Erythroblast (primary cell): Measurements from ENCODE around the gene PRKAR2B.

Experiments
- GATA1 ChIP-seq: IDR thresholded peaks from 2 replicates; pipeline ENCODE4 v1.6.1; 2011; ENCODE audit warnings: low read depth, mild to moderate bottlenecking, control low read depth, low read length, moderate library complexity
- POLR2A ChIP-seq: IDR thresholded peaks from 2 replicates; pipeline ENCODE4 v1.6.1; 2011; ENCODE audit warnings: mild to moderate bottlenecking, low read length

DNA sequence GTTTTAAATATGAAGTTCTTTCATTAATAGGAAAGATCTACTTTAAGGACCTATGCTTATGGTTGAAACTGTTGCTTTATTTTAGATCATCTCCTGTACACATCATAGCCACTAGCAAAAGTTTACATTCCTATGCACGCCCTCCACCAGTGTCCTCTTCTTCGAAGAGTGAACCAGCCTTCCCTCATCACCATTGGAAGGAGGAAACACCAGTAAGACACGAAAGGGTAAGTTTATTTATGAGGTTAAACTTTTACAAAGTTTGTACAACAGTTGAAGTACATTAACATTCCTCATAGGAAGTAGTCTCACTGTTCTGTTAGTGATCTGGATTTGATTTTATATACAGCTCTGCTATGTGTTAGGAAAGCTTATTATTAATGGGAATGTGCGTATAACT is 141.2 kb downstream of the PRKAR2B start:
- TF ChIP-seq POLR2A, result no peak
- no peak for TF ChIP-seq GATA1
